Peyer's patch (tissue), 4 donors: Measurements from ENCODE around the gene GFPT2. TPM values are rescaled to one million over a fixed set of nuclear protein-coding genes. Genes with fewer than 3 reads are reported as not detected.
A peak's percentile ranks its signal among the peaks of the same experiment; 100 is the strongest.

ENCODE experiments used
- DNase-seq, 3 donors: peaks; one replicate each; pipeline ENCODE4 v3.0.0-alpha.2; 2017 to 2019
- H3K27ac ChIP-seq, 4 donors: fragments of 200-600 bp; sonication (generic); one replicate each; pipeline ENCODE4 v1.5.1; 2016 to 2019
- H3K27me3 ChIP-seq, 2 donors: fragments of 200-600 bp; sonication (generic); one replicate each; pipeline ENCODE4 v1.5.1; 2019
- H3K36me3 ChIP-seq, 3 donors: fragments of 200-600 bp; sonication (generic); one replicate each; pipeline ENCODE4 v1.5.1; 2016 to 2019
- H3K4me1 ChIP-seq, 4 donors: fragments of 200-600 bp; sonication (generic); one replicate each; pipeline ENCODE4 v1.5.1; 2016 to 2019
- H3K4me3 ChIP-seq, 4 donors: fragments of 200-600 bp; sonication (generic); 1 replicate in 3 of 4; 2 replicates in 1 of 4; pipeline ENCODE4 v1.5.1; 2016 to 2019; ENCODE audit warnings: mild to moderate bottlenecking in 1 of 4
- H3K9me3 ChIP-seq, 4 donors: fragments of 200-600 bp; sonication (generic); one replicate each; pipeline ENCODE4 v1.5.1; 2016 to 2019; ENCODE audit warnings: mild to moderate bottlenecking in 1 of 4
- POLR2A ChIP-seq, 2 donors: fragments of 450-650 bp; IDR thresholded peaks; one replicate each; pipeline ENCODE4 v1.5.1; 2017; ENCODE audit warnings: antibody characterized with exemption in 2 of 2, mild to moderate bottlenecking in 2 of 2, moderate library complexity in 2 of 2
- total RNA-seq, 4 donors: library from RNA; depleted of rRNA; stranded (reverse); fragments of >200 nt; gene quantifications; one replicate each; pipeline ENCODE4 v1.1.0, GENCODE V29; 2016
- TF ChIP-seq, protein P1 (sequence below), 6 experiments: fragments of 450-650 bp in 4 of 6; fragments of 200-600 bp in 2 of 6; sonication (generic) in 1 of 6; IDR thresholded peaks; one replicate each; pipeline ENCODE4 v1.5.1; 2017 to 2019; ENCODE audit warnings: antibody characterized with exemption in 6 of 6, mild to moderate bottlenecking in 3 of 6, moderate library complexity in 1 of 6

Gene GFPT2
- total RNA-seq, 4 donors from 2014 or later: 4.9 to 86.6 (median 13.1) TPM

DNA sequence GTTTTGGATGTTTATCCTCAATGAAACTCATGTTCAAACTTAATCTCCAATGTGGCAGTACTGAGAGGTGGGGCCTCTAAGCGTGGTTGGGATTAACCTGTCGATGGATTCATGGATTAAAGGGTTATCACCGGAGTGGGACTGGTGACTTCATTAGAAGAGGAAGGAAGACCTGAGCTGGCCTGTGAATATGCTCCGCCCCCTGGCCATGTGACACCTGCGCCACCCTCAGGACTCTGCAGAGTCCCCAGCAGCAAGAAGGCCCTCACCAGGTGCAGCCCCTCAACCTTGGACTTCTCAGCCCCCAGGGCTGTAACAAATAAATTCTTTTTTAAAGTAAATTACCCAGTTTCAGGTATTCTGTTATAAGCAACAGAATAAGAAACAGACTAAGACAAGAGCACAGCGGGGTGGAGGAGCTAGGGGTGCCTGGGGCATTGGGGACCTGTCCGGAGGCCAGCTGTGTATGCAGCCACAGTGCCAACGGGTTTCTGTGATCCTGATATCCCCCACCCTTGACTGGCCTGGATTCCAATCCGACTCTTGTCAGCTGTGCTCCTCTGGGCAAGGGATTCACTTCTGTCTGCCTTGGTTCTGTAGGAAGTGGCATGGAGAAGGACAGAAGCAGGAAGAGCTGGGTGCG lies 58.1 kb downstream of the GFPT2 start:
- no peaks in the 10 kb centered on the region for H3K36me3 ChIP-seq
- H3K4me3 ChIP-seq: no peak overlapping the region
- peaks cover 0 to 24% (median 13%) of the 10 kb centered on the region in 4 donors for H3K4me1 ChIP-seq
- no peak overlapping the region for H3K27ac ChIP-seq
- no peak for DNase-seq
- no peaks in the 10 kb centered on the region for H3K9me3 ChIP-seq
- TF ChIP-seq, protein P1, sequence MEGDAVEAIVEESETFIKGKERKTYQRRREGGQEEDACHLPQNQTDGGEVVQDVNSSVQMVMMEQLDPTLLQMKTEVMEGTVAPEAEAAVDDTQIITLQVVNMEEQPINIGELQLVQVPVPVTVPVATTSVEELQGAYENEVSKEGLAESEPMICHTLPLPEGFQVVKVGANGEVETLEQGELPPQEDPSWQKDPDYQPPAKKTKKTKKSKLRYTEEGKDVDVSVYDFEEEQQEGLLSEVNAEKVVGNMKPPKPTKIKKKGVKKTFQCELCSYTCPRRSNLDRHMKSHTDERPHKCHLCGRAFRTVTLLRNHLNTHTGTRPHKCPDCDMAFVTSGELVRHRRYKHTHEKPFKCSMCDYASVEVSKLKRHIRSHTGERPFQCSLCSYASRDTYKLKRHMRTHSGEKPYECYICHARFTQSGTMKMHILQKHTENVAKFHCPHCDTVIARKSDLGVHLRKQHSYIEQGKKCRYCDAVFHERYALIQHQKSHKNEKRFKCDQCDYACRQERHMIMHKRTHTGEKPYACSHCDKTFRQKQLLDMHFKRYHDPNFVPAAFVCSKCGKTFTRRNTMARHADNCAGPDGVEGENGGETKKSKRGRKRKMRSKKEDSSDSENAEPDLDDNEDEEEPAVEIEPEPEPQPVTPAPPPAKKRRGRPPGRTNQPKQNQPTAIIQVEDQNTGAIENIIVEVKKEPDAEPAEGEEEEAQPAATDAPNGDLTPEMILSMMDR (IDR thresholded peaks at IDR 0.05): no peak
- no peak for TF ChIP-seq POLR2A (IDR thresholded peaks at IDR 0.05)
- no peaks in the 10 kb centered on the region for H3K27me3 ChIP-seq

DNA sequence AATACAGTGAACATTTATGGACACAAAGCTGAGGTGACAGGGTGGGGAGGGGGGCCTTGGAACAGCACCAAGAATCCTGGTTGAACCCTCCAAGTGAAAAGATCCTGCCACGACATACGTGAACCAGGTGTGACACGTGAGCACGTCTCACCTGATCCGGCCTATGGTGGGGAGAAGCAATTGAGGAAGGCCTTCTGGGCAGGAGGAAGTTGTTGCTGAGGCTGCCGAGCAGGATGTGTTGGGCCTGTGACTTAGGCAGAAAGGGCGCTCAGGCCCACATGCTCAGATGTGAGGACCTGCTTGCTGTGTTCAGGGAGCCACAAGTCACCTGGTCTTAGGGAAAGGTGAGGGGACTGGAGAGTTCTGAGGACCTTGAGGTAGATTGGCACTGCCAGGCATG lies 58.7 kb downstream of the GFPT2 start:
- Histone ChIP-seq H3K27me3 (no peaks in the 10 kb centered on the region), H3K4me1 (peaks cover 0 to 24% (median 13%) of the 10 kb centered on the region in 4 donors), H3K9me3 (no peaks in the 10 kb centered on the region), H3K4me3 (no peak overlapping the region), H3K36me3 (no peaks in the 10 kb centered on the region), H3K27ac (no peak overlapping the region)
- TF ChIP-seq POLR2A (IDR thresholded peaks at IDR 0.05): no peak
- TF ChIP-seq, protein P1 (IDR thresholded peaks at IDR 0.05): no peak
- no peak for DNase-seq

DNA sequence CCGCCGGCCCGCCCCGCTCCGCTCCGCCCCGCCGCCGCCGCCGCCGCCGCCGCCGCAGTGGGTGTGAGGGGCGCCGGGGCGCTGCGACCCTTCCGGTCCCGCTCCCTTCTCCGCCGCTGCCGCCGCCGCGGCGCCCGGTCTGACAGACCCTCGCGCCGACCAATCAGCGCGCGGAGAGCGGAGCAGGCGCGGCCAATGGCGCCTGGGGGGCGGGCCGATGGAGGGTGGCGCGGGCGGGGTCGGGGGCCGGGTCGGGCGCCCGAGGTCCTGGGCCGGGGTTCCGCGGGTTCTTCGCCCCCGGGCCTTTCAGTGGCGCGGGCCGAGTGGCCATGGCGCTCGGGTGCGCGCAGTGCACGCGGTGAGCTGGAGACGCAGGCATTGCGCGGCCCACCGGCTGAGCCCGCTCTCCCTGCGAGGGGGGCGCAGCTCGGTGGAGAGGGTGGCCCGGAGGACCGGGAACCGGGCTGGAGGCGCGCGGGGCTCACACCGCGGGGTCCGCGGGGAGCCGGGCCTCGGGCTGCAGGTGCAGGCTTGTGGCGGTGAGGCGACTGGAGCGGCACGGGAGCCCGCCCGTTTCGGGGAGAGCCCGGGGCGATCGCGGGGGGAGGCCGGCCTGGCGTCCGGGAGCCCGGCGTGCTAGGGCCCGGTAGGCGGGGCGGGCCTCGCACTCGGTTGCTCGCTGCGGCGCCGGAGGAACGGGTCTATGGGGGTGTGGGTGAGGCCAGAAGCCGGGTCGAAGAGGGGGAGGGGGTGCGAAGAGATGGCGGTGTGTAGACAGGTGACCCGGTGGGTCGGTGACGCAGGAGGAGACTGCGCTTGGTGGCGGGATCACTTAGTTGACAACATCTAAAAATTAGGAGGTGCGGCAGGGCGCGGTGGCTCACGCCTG lies 60.9 kb downstream of the GFPT2 start, which contains the start of gene MAPK9:
Gene MAPK9, minus strand, starts transcription at position 141 of the 889 bp plus-strand sequence. CDS start 11,522 bp downstream, outside the sequence.
- peak within 1 kb of the TSS; percentile 79 to 100 (median 90) for H3K4me3 ChIP-seq
- TF ChIP-seq, protein P1 (IDR thresholded peaks at IDR 0.05): peak in 1 of 6 experiments; percentile 4
- peak; percentile 30 to 44 for TF ChIP-seq POLR2A (IDR thresholded peaks at IDR 0.05)
- peak; percentile 86 to 93 (median 92) for DNase-seq
- no peaks in the 10 kb centered on the region for H3K36me3 ChIP-seq
- peak within 1 kb of the TSS; percentile 88 to 98 (median 92) for H3K27ac ChIP-seq
- H3K9me3 ChIP-seq: no peaks in the 10 kb centered on the region
- H3K4me1 ChIP-seq: peaks cover 0 to 24% (median 13%) of the 10 kb centered on the region in 4 donors
- no peaks in the 10 kb centered on the region for H3K27me3 ChIP-seq

DNA sequence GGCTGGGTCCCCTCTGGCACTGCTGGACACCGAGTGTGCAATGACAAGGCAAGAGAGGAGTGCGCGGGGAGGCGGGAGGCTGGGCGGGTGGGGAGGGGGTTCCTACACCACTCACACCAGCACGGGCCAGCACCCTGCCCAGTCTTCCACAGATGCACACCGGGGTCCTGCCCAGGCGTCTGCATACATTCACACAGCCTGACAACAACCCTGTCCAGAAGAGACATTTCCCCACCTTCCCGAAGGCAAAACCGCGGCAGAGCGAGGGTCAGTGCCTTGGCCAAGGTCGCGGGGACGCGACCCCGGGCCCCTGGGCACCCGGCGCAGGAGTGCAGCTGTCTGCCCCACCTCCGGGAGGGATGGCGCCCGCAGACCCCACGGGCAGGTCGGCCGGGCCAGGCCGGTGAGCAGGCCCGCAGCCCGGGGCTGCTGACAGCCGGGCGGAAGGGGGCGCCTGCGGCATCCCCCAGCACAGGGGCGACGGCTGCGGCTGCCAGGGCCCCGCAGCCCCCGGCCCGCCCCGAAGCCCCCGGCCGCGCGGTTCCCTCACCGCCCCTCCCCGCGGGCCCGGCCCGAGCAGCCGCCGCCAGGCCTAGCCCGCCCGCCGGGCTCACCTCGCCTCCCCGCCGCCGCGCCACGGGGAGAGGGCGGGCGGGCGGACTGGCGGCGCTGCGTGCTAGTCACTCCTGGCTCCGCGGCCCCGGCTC lies 61.7 kb downstream of the GFPT2 start:
- Histone ChIP-seq H3K9me3 (no peaks in the 10 kb centered on the region), H3K27me3 (no peaks in the 10 kb centered on the region), H3K27ac (peak overlapping the region in 3 of 4 donors; percentile 33 to 98 (median 66)), H3K36me3 (no peaks in the 10 kb centered on the region), H3K4me1 (peaks cover 0 to 24% (median 13%) of the 10 kb centered on the region in 4 donors), H3K4me3 (peak overlapping the region; percentile 79 to 100 (median 90))
- peak; percentile 24 to 63 (median 52) for DNase-seq
- no peak for TF ChIP-seq POLR2A (IDR thresholded peaks at IDR 0.05)
- TF ChIP-seq, protein P1 (IDR thresholded peaks at IDR 0.05): no peak

DNA sequence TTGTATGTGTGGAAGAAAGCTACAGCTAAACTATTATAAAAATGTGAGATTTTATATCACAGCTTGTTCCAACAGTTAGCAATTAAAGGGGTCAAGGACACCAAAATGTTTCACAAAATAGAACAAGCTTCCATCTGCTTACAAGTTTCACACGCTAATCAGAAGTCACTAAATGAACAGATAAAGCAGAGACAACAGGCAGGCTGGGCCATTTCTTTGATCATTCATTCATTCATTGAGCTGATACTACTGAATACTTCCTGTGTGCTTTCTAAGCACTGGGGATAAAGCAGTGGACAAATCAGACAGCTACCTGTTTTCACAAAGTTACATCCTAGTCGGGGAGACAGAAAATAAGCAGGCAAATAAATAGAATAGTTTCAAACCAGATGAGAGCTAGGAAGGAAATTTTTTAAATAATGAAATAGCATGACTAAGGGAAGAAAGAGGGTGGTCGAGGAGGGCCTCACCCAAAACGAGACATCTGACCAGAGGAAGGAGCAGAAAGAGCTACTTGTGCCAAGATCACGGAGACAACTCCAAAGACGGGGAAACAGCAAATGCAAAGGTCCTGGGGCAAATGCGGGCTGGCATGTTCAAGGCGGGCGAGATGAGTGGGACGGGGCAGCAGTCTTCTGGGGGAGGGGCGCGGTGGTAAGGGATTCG lies 62.4 kb downstream of the GFPT2 start:
- Histone ChIP-seq H3K4me3 (peak overlapping the region; percentile 79 to 100 (median 90)), H3K36me3 (no peaks in the 10 kb centered on the region), H3K9me3 (no peaks in the 10 kb centered on the region), H3K4me1 (peaks cover 0 to 24% (median 13%) of the 10 kb centered on the region in 4 donors), H3K27me3 (no peaks in the 10 kb centered on the region), H3K27ac (no peak overlapping the region)
- TF ChIP-seq, protein P1 (IDR thresholded peaks at IDR 0.05): no peak
- no peak for DNase-seq
